Measurements from ENCODE around the gene RSBN1L. TPM values are rescaled to one million over a fixed set of nuclear protein-coding genes. Genes with fewer than 3 reads are reported as not detected.

RSBN1L gene
- total and polyA plus RNA-seq, 2 experiments from 2014 or later = 4.8 to 19.2 TPM

GRCh38 chr7:77806425-77806824 lies 110.2 kb downstream of the RSBN1L start:
- no peaks in the 10 kb centered on the region for H3K36me3 ChIP-seq (replicated peaks; ENCODE audit: insufficient read depth, low read depth)
- WGBS (ENCODE audit: low lambda C conversion rate, missing lambda C conversion rate) = 95% methylated on average over 2 of the region's 2 CpGs

GRCh38 chr7:77808517-77808916 lies 112.3 kb downstream of the RSBN1L start:
- Histone ChIP-seq H3K27ac (no peak overlapping the region), H3K4me3 (no peak overlapping the region), H3K9me3 (ENCODE audit: low read depth) (peaks cover 20% of the 10 kb centered on the region), H2AFZ (no peak overlapping the region), H3K79me2 (peaks cover 91% of the 10 kb centered on the region), H3K9me2 (replicated peaks; ENCODE audit: insufficient read depth) (no peaks in the 10 kb centered on the region), H3K4me1 (ENCODE audit: insufficient read depth) (peaks cover 8% of the 10 kb centered on the region), H4K20me1 (ENCODE audit: insufficient read depth, poor library complexity, severe bottlenecking) (no peaks in the 10 kb centered on the region), H3K27me3 (no peaks in the 10 kb centered on the region), H3K36me3 (replicated peaks; ENCODE audit: insufficient read depth, low read depth) (no peaks in the 10 kb centered on the region), H3K4me2 (no peak overlapping the region)
- no peak for DNase-seq (ENCODE audit: low spot score)
- TF ChIP-seq EZH2 (IDR thresholded peaks at IDR 0.05; ENCODE audit: borderline replicate concordance) (no peak), CTCF (IDR thresholded peaks at IDR 0.05; ENCODE audit: poor library complexity) (no peak), EZH2phosphoT487 (IDR thresholded peaks at IDR 0.05; ENCODE audit: low read depth, severe bottlenecking, unreplicated experiment) (no peak)
- WGBS (ENCODE audit: low lambda C conversion rate, missing lambda C conversion rate) = 93% methylated on average over 1 of the region's 1 CpG

More at GRCh38 chr7:77806425-77806824, 110.2 kb downstream of the RSBN1L start:
- no peak for DNase-seq (ENCODE audit: low spot score)
- H3K4me1 ChIP-seq (ENCODE audit: insufficient read depth) = peaks cover 2% of the 10 kb centered on the region
- TF ChIP-seq CTCF (IDR thresholded peaks at IDR 0.05; ENCODE audit: poor library complexity) (no peak), EZH2 (IDR thresholded peaks at IDR 0.05; ENCODE audit: borderline replicate concordance) (no peak), EZH2phosphoT487 (IDR thresholded peaks at IDR 0.05; ENCODE audit: low read depth, severe bottlenecking, unreplicated experiment) (no peak)
- no peaks in the 10 kb centered on the region for H3K9me2 ChIP-seq (replicated peaks; ENCODE audit: insufficient read depth)
- H2AFZ ChIP-seq = no peak overlapping the region
- H3K27me3 ChIP-seq = no peaks in the 10 kb centered on the region
- H3K79me2 ChIP-seq = peaks cover 99% of the 10 kb centered on the region
- no peaks in the 10 kb centered on the region for H4K20me1 ChIP-seq (ENCODE audit: insufficient read depth, poor library complexity, severe bottlenecking)
- H3K27ac ChIP-seq = no peak overlapping the region
- no peak overlapping the region for H3K4me2 ChIP-seq
- H3K9me3 ChIP-seq (ENCODE audit: low read depth) = peaks cover 20% of the 10 kb centered on the region
- no peak overlapping the region for H3K4me3 ChIP-seq

- no peak for DNase-seq (ENCODE audit: low spot score)
- H3K4me2 ChIP-seq = no peak overlapping the region
- peak overlapping the region; percentile 48 for H3K27ac ChIP-seq
- peaks cover 83% of the 10 kb centered on the region for H3K79me2 ChIP-seq
- TF ChIP-seq EZH2 (IDR thresholded peaks at IDR 0.05; ENCODE audit: borderline replicate concordance) (no peak), CTCF (IDR thresholded peaks at IDR 0.05; ENCODE audit: poor library complexity) (no peak), EZH2phosphoT487 (IDR thresholded peaks at IDR 0.05; ENCODE audit: low read depth, severe bottlenecking, unreplicated experiment) (no peak)
- H4K20me1 ChIP-seq (ENCODE audit: insufficient read depth, poor library complexity, severe bottlenecking) = no peaks in the 10 kb centered on the region
- H3K9me2 ChIP-seq (replicated peaks; ENCODE audit: insufficient read depth) = no peaks in the 10 kb centered on the region
- H3K27me3 ChIP-seq = no peaks in the 10 kb centered on the region
- WGBS (ENCODE audit: low lambda C conversion rate, missing lambda C conversion rate) = 79% methylated on average over 2 of the region's 2 CpGs
- no peaks in the 10 kb centered on the region for H3K36me3 ChIP-seq (replicated peaks; ENCODE audit: insufficient read depth, low read depth)
- no peak overlapping the region for H2AFZ ChIP-seq
- H3K4me3 ChIP-seq = no peak overlapping the region
- H3K9me3 ChIP-seq (ENCODE audit: low read depth) = peaks cover 8% of the 10 kb centered on the region
- peaks cover 8% of the 10 kb centered on the region for H3K4me1 ChIP-seq (ENCODE audit: insufficient read depth)
Observed at GRCh38 chr7:77811516-77812289, 115.4 kb downstream of the RSBN1L start.
